Natural killer cell treated with Interleukin-12 subunit alpha and Interleukin-12 subunit beta and Interleukin-15 and Interleukin-18, amount 100 ng/mL, for 72 hours (primary cell): ENCODE results near the gene MAPK9. TPM values are rescaled to one million over a fixed set of nuclear protein-coding genes. Genes with fewer than 3 reads are reported as not detected.
A peak's percentile ranks its signal among the peaks of the same experiment; 100 is the strongest.

Experiments
- ATAC-seq, 2 donors: fragments of 150-1000 bp; cut with Tn5 transposase in 1 of 2; sonication (Bioruptor Pico), chemical (Tn5 transposase) in 1 of 2; 2 replicates each; pipeline ENCODE4 v1.10.0; 2021
- DNase-seq: peaks from one replicate; pipeline ENCODE4 v3.0.0; 2022; ENCODE audit warnings: low spot score
- H3K27ac Mint-ChIP-seq, 2 donors: 1 replicate in 1 of 2; 2 replicates in 1 of 2; pipeline ENCODE4 v1.8.0; 2022; ENCODE audit warnings: mixed read lengths in 2 of 2, mild to moderate bottlenecking in 1 of 2, moderate library complexity in 1 of 2
- H3K27me3 Mint-ChIP-seq, 2 donors: 1 replicate in 1 of 2; 2 replicates in 1 of 2; pipeline ENCODE4 v1.8.0; 2022; ENCODE audit warnings: mixed read lengths in 2 of 2
- H3K36me3 Mint-ChIP-seq: one replicate; pipeline ENCODE4 v1.8.0; 2022; ENCODE audit warnings: mixed read lengths
- H3K4me1 Mint-ChIP-seq, 2 donors: 1 replicate in 1 of 2; 2 replicates in 1 of 2; pipeline ENCODE4 v1.8.0; 2022; ENCODE audit warnings: low read depth in 2 of 2, mixed read lengths in 2 of 2, mild to moderate bottlenecking in 1 of 2
- H3K4me3 Mint-ChIP-seq: one replicate; pipeline ENCODE4 v1.8.0; 2022; ENCODE audit warnings: mixed read lengths
- H3K9me3 Mint-ChIP-seq: 2 replicates; pipeline ENCODE4 v1.8.0; 2022; ENCODE audit warnings: mixed read lengths
- total RNA-seq, 2 donors: library from RNA; stranded (reverse); gene quantifications; one replicate each; pipeline ENCODE4 v1.2.3, GENCODE V29; 2022

The MAPK9 gene
- total RNA-seq, 2 donors from 2014 or later, result 41.2 to 47.0 TPM

GRCh38 chr5:180207593-180207992, 84.3 kb downstream of the MAPK9 start:
- peaks cover 26 to 31% of the 10 kb centered on the region in 2 donors for H3K27me3 Mint-ChIP-seq
- no peaks in the 10 kb centered on the region for H3K36me3 Mint-ChIP-seq
- no peak for ATAC-seq

GRCh38 chr5:180206993-180207392, 84.9 kb downstream of the MAPK9 start:
- H3K9me3 Mint-ChIP-seq, result no peaks in the 10 kb centered on the region
- peaks cover 4% of the 10 kb centered on the region in 2 donors for H3K4me1 Mint-ChIP-seq
- ATAC-seq (no peak), DNase-seq (no peak)
- no peak overlapping the region for H3K27ac Mint-ChIP-seq
- peaks cover 23 to 29% of the 10 kb centered on the region in 2 donors for H3K27me3 Mint-ChIP-seq
- H3K36me3 Mint-ChIP-seq, result no peaks in the 10 kb centered on the region
- no peak overlapping the region for H3K4me3 Mint-ChIP-seq

More at GRCh38 chr5:180207593-180207992, 84.3 kb downstream of the MAPK9 start:
- Mint-ChIP-seq H3K27ac (no peak overlapping the region), H3K4me3 (no peak overlapping the region), H3K9me3 (no peaks in the 10 kb centered on the region), H3K4me1 (peaks cover 4% of the 10 kb centered on the region in 2 donors)
- DNase-seq, result no peak

GRCh38 chr5:180205916-180206315, 86.0 kb downstream of the MAPK9 start:
- no peak overlapping the region for H3K27ac Mint-ChIP-seq
- peaks cover 4% of the 10 kb centered on the region in 2 donors for H3K4me1 Mint-ChIP-seq
- no peaks in the 10 kb centered on the region for H3K9me3 Mint-ChIP-seq
- H3K4me3 Mint-ChIP-seq, result no peak overlapping the region
- DNase-seq (no peak), ATAC-seq (no peak)
- H3K36me3 Mint-ChIP-seq, result no peaks in the 10 kb centered on the region
- peaks cover 21 to 35% of the 10 kb centered on the region in 2 donors for H3K27me3 Mint-ChIP-seq

- peaks cover 17 to 35% of the 10 kb centered on the region in 2 donors for H3K27me3 Mint-ChIP-seq
- no peak overlapping the region for H3K27ac Mint-ChIP-seq
- no peak overlapping the region for H3K4me3 Mint-ChIP-seq
- no peaks in the 10 kb centered on the region for H3K36me3 Mint-ChIP-seq
- H3K9me3 Mint-ChIP-seq, result no peaks in the 10 kb centered on the region
- peaks cover 4% of the 10 kb centered on the region in 2 donors for H3K4me1 Mint-ChIP-seq
- ATAC-seq (no peak), DNase-seq (no peak)
Measured at GRCh38 chr5:180204276-180204819, 87.5 kb downstream of the MAPK9 start.

- no peaks in the 10 kb centered on the region for H3K4me1 Mint-ChIP-seq
- H3K36me3 Mint-ChIP-seq, result no peaks in the 10 kb centered on the region
- H3K27me3 Mint-ChIP-seq, result peaks cover 12 to 29% of the 10 kb centered on the region in 2 donors
- ATAC-seq (no peak), DNase-seq (no peak)
- no peak overlapping the region for H3K4me3 Mint-ChIP-seq
- H3K9me3 Mint-ChIP-seq, result no peaks in the 10 kb centered on the region
- H3K27ac Mint-ChIP-seq, result no peak overlapping the region
Measured at GRCh38 chr5:180202939-180203573, 88.8 kb downstream of the MAPK9 start.

GRCh38 chr5:180201051-180201987, 90.6 kb downstream of the MAPK9 start:
- Mint-ChIP-seq H3K27ac (no peak overlapping the region), H3K9me3 (no peaks in the 10 kb centered on the region), H3K4me3 (no peak overlapping the region), H3K27me3 (peaks cover 2 to 13% of the 10 kb centered on the region in 2 donors), H3K36me3 (no peaks in the 10 kb centered on the region), H3K4me1 (no peaks in the 10 kb centered on the region)
- DNase-seq, result no peak
- ATAC-seq, result no peak

- H3K4me3 Mint-ChIP-seq, result no peak overlapping the region
- no peaks in the 10 kb centered on the region for H3K4me1 Mint-ChIP-seq
- no peak for DNase-seq
- no peak overlapping the region for H3K27ac Mint-ChIP-seq
- no peak for ATAC-seq
- no peaks in the 10 kb centered on the region for H3K9me3 Mint-ChIP-seq
- no peaks in the 10 kb centered on the region for H3K36me3 Mint-ChIP-seq
- H3K27me3 Mint-ChIP-seq, result peaks cover 0 to 12% of the 10 kb centered on the region in 2 donors
Measured at GRCh38 chr5:180199390-180199789, 92.5 kb downstream of the MAPK9 start.

- DNase-seq (no peak), ATAC-seq (no peak)
- Mint-ChIP-seq H3K4me1 (no peaks in the 10 kb centered on the region), H3K36me3 (no peaks in the 10 kb centered on the region), H3K27ac (no peak overlapping the region), H3K27me3 (peaks cover 0 to 12% of the 10 kb centered on the region in 2 donors), H3K9me3 (no peaks in the 10 kb centered on the region), H3K4me3 (no peak overlapping the region)
Measured at GRCh38 chr5:180198208-180198607, 93.7 kb downstream of the MAPK9 start.

- no peaks in the 10 kb centered on the region for H3K4me1 Mint-ChIP-seq
- peaks cover 0 to 12% of the 10 kb centered on the region in 2 donors for H3K27me3 Mint-ChIP-seq
- H3K27ac Mint-ChIP-seq, result no peak overlapping the region
- H3K4me3 Mint-ChIP-seq, result no peak overlapping the region
- ATAC-seq, result peak; percentile 15 to 32
- H3K9me3 Mint-ChIP-seq, result no peaks in the 10 kb centered on the region
- DNase-seq, result no peak
- H3K36me3 Mint-ChIP-seq, result no peaks in the 10 kb centered on the region
Measured at GRCh38 chr5:180197016-180197702, 94.7 kb downstream of the MAPK9 start.

- H3K36me3 Mint-ChIP-seq, result no peaks in the 10 kb centered on the region
Measured at GRCh38 chr5:180194410-180195345, 97.2 kb downstream of the MAPK9 start.

GRCh38 chr5:180193749-180194375, 98.0 kb downstream of the MAPK9 start:
- Mint-ChIP-seq H3K4me3 (no peak overlapping the region), H3K27me3 (peaks cover 4 to 5% of the 10 kb centered on the region in 2 donors), H3K36me3 (no peaks in the 10 kb centered on the region), H3K9me3 (no peaks in the 10 kb centered on the region), H3K4me1 (no peaks in the 10 kb centered on the region), H3K27ac (no peak overlapping the region)
- ATAC-seq (no peak), DNase-seq (no peak)

More at GRCh38 chr5:180194410-180195345, 97.2 kb downstream of the MAPK9 start:
- no peaks in the 10 kb centered on the region for H3K4me1 Mint-ChIP-seq
- H3K27me3 Mint-ChIP-seq, result no peaks in the 10 kb centered on the region
- H3K4me3 Mint-ChIP-seq, result no peak overlapping the region
- no peak for ATAC-seq
- no peaks in the 10 kb centered on the region for H3K9me3 Mint-ChIP-seq
- no peak for DNase-seq
- no peak overlapping the region for H3K27ac Mint-ChIP-seq

- no peak overlapping the region for H3K4me3 Mint-ChIP-seq
- no peak overlapping the region for H3K27ac Mint-ChIP-seq
- H3K4me1 Mint-ChIP-seq, result no peaks in the 10 kb centered on the region
- no peak for ATAC-seq
- H3K27me3 Mint-ChIP-seq, result peaks cover 17 to 23% of the 10 kb centered on the region in 2 donors
- H3K36me3 Mint-ChIP-seq, result no peaks in the 10 kb centered on the region
- no peaks in the 10 kb centered on the region for H3K9me3 Mint-ChIP-seq
- no peak for DNase-seq
Measured at GRCh38 chr5:180191716-180192115, 100.2 kb downstream of the MAPK9 start.
